ENCODE measurements around the gene PRKAA2. TPM values are rescaled to one million over a fixed set of nuclear protein-coding genes. Genes with fewer than 3 reads are reported as not detected.

The PRKAA2 gene
- total and polyA plus RNA-seq, 8 donors, result 1.4 to 5.1 (median 3.9) TPM

GRCh38 chr1:56655991-56656613 is 11.0 kb downstream of the PRKAA2 start:
- ATAC-seq, result no peak
- intact Hi-C loops (cut with DNase I), result no loop called here
- H3K4me1 ChIP-seq, result no peaks in the 10 kb centered on the region

GRCh38 chr1:56658254-56658653 is 13.1 kb downstream of the PRKAA2 start:
- Histone ChIP-seq H3K9me3 (peaks cover 0 to 17% of the 10 kb centered on the region in 2 donors), H3K27me3 (no peaks in the 10 kb centered on the region), H3K4me3 (no peak overlapping the region), H3K27ac (no peak overlapping the region), H3K4me1 (no peaks in the 10 kb centered on the region), H3K36me3 (no peaks in the 10 kb centered on the region)
- TF ChIP-seq CTCF (IDR thresholded peaks at IDR 0.05), result no peak
- DNase-seq (no peak), ATAC-seq (no peak)
- intact Hi-C loops (cut with DNase I), result no loop called here

More at GRCh38 chr1:56655991-56656613, 11.0 kb downstream of the PRKAA2 start:
- H3K27me3 ChIP-seq, result no peaks in the 10 kb centered on the region
- no peaks in the 10 kb centered on the region for H3K36me3 ChIP-seq
- no peak overlapping the region for H3K27ac ChIP-seq
- no peak for DNase-seq
- H3K9me3 ChIP-seq, result peaks cover 0 to 17% of the 10 kb centered on the region in 2 donors
- no peak for TF ChIP-seq CTCF (IDR thresholded peaks at IDR 0.05)
- no peak overlapping the region for H3K4me3 ChIP-seq

- Histone ChIP-seq H3K4me1 (no peaks in the 10 kb centered on the region), H3K36me3 (no peaks in the 10 kb centered on the region), H3K4me3 (no peak overlapping the region), H3K27me3 (no peaks in the 10 kb centered on the region), H3K9me3 (peaks cover 0 to 17% of the 10 kb centered on the region in 2 donors), H3K27ac (no peak overlapping the region)
- DNase-seq, result no peak
- intact Hi-C loops (cut with DNase I), result no loop called here
- no peak for ATAC-seq
- TF ChIP-seq CTCF (IDR thresholded peaks at IDR 0.05), result no peak
Measured at GRCh38 chr1:56660293-56660692, 15.2 kb downstream of the PRKAA2 start.

- Histone ChIP-seq H3K9me3 (no peaks in the 10 kb centered on the region), H3K36me3 (no peaks in the 10 kb centered on the region), H3K4me1 (no peaks in the 10 kb centered on the region), H3K27me3 (no peaks in the 10 kb centered on the region), H3K4me3 (no peak overlapping the region), H3K27ac (no peak overlapping the region)
- DNase-seq (no peak), ATAC-seq (no peak)
- intact Hi-C loops (cut with DNase I), result no loop called here
- TF ChIP-seq CTCF (IDR thresholded peaks at IDR 0.05), result no peak
Measured at GRCh38 chr1:56663846-56664245, 18.7 kb downstream of the PRKAA2 start.

- intact Hi-C loops (cut with DNase I), result no loop called here
Measured at GRCh38 chr1:56665384-56665783, 20.3 kb downstream of the PRKAA2 start.

More at GRCh38 chr1:56665384-56665783, 20.3 kb downstream of the PRKAA2 start:
- H3K36me3 ChIP-seq, result no peaks in the 10 kb centered on the region
- no peak for TF ChIP-seq CTCF (IDR thresholded peaks at IDR 0.05)
- no peak for ATAC-seq
- H3K27me3 ChIP-seq, result no peaks in the 10 kb centered on the region
- H3K27ac ChIP-seq, result no peak overlapping the region
- H3K4me3 ChIP-seq, result no peak overlapping the region
- no peaks in the 10 kb centered on the region for H3K4me1 ChIP-seq
- H3K9me3 ChIP-seq, result no peaks in the 10 kb centered on the region
- DNase-seq, result no peak
